ENCODE measurements around the gene RACK1. TPM values are rescaled to one million over a fixed set of nuclear protein-coding genes. Genes with fewer than 3 reads are reported as not detected.

The RACK1 gene
- total and polyA plus RNA-seq, 2 donors, result 2,408 to 2,993 TPM

- no peak for DNase-seq (ENCODE audit: extremely low spot score)
- 82% methylated on average over 16 of the region's 16 CpGs for WGBS
- Histone ChIP-seq H3K27ac (ENCODE audit: low read depth) (no peak overlapping the region), H3K36me3 (ENCODE audit: insufficient read depth) (no peaks in the 10 kb centered on the region), H3K4me3 (ENCODE audit: low read depth, low read length) (no peak overlapping the region), H3K4me1 (ENCODE audit: insufficient read depth) (no peaks in the 10 kb centered on the region)
Observed at GRCh38 chr5:181233088-181233800, 10.5 kb downstream of the RACK1 start.

DNA sequence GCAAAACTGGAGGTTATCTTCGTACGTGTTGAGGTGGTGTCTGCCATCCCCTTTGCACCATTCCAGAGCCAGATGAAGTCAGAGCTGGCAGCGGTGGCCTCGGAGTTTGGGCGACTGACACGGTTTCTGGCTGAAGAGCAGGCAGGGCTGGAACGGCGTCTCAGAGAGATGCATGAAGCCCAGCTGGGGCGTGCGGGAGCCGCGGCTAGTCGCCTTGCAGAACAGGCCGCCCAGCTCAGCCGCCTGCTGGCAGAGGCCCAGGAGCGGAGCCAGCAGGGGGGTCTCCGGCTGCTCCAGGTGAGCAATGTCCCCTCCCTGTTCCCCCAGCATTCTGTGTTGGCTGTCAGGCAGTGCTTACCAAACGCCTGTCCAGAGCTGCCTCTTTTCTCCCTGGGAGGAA is 11.1 kb downstream of the RACK1 start:
- Histone ChIP-seq H3K4me1 (ENCODE audit: insufficient read depth) (no peaks in the 10 kb centered on the region), H3K4me3 (ENCODE audit: low read depth, low read length) (no peak overlapping the region), H3K36me3 (ENCODE audit: insufficient read depth) (no peaks in the 10 kb centered on the region), H3K27ac (ENCODE audit: low read depth) (no peak overlapping the region)
- WGBS, result 82% methylated on average over 18 of the region's 18 CpGs
- DNase-seq (ENCODE audit: extremely low spot score), result no peak

DNA sequence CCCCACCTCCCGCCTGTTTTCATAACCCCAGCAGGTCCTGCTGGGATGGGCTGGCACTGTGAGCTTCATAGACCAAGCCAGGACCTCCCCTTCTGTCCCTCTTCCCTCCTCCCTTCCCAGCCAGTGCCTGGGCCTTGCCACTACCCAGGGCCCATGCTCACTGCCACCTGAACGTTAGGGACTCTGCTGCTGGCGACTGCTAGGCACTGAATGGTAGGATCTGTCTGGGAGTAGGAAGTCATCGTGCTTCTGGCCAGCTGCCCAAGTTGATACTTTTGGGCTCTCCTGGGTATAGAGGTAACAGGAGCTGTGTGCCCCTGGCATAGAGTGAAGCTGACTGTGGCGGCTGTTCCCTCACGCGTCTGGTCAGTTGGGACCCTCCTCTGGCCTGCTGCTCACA is 12.3 kb downstream of the RACK1 start:
- Histone ChIP-seq H3K36me3 (ENCODE audit: insufficient read depth) (no peaks in the 10 kb centered on the region), H3K4me1 (ENCODE audit: insufficient read depth) (no peaks in the 10 kb centered on the region), H3K27ac (ENCODE audit: low read depth) (no peak overlapping the region), H3K4me3 (ENCODE audit: low read depth, low read length) (no peak overlapping the region)
- no peak for DNase-seq (ENCODE audit: extremely low spot score)
- WGBS, result 92% methylated on average over 7 of the region's 7 CpGs

DNA sequence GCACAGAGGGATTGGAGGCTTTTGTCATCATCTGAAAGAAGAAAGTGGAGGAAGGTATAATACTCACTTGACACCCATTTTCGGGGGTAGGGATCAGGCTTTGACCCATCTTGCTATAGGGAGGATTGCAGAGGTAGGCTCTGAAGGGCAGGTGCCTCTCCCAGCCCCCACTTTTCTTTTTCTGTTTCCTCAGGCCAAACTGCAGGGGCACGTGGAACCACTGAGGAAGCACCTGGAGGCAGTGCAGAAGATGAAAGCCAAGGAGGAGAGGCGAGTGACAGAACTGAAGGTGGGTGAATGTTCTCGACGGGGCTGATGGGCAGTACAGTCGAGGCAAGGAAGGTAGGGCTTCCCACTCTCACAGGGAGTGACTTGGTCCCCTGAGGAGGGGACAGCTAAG is 13.2 kb downstream of the RACK1 start:
- Histone ChIP-seq H3K27ac (ENCODE audit: low read depth) (no peak overlapping the region), H3K4me3 (ENCODE audit: low read depth, low read length) (no peak overlapping the region), H3K4me1 (ENCODE audit: insufficient read depth) (no peaks in the 10 kb centered on the region), H3K36me3 (ENCODE audit: insufficient read depth) (no peaks in the 10 kb centered on the region)
- no peak for DNase-seq (ENCODE audit: extremely low spot score)
- WGBS, result 89% methylated on average over 6 of the region's 6 CpGs

DNA sequence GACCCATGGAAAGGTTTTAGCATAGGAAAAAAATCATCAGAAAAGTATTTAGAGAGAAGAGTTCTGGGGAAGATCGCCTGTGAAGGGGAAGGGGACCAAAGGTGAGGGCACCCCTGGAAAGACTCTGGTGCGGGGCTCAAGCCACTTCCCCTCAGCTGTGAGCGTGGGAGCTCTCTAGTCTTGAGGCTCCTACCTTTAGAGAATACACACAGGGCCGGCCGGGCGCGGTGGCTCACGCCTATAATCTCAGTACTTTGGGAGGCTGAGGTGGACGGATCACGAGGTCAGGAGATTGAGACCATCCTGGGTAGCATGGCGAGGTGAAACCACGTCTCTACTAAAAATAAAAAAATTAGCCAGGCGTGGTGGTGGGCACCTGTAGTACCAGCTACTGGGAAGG is 13.7 kb downstream of the RACK1 start:
- WGBS, result 95% methylated on average over 13 of the region's 13 CpGs
- Histone ChIP-seq H3K27ac (ENCODE audit: low read depth) (no peak overlapping the region), H3K4me1 (ENCODE audit: insufficient read depth) (no peaks in the 10 kb centered on the region), H3K4me3 (ENCODE audit: low read depth, low read length) (no peak overlapping the region), H3K36me3 (ENCODE audit: insufficient read depth) (no peaks in the 10 kb centered on the region)
- DNase-seq (ENCODE audit: extremely low spot score), result no peak

DNA sequence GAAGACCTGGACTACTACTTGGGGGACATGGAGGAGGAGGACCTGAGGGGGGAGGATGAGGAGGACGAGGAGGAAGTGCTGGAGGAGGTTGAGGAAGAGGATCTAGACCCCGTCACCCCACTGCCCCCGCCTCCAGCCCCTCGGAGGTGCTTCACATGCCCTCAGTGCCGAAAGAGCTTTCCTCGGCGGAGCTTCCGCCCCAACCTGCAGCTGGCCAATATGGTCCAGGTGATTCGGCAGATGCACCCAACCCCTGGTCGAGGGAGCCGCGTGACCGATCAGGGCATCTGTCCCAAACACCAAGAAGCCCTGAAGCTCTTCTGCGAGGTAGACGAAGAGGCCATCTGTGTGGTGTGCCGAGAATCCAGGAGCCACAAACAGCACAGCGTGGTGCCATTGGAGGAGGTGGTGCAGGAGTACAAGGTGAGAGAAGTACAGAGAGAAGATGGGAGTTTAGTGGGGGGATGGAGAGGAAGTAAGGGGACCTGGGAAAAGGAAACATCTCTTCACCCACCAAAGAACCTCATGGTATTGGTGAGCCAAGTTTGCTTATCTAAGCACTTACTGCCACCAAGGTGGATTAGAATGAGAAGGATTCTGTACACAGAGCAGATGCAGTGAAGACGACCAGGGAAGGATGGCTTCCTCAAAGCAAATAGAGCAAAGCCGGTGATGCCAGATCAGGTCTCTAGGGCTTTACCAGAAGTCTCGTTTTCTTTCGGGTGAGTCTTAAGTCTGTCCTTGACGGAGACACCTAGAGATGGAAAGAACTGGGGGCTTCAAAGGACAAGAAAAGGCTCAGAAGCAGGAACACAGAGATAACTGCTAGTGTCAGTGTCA is 19.1 kb downstream of the RACK1 start:
- Histone ChIP-seq H3K4me1 (ENCODE audit: insufficient read depth) (no peaks in the 10 kb centered on the region), H3K36me3 (ENCODE audit: insufficient read depth) (no peaks in the 10 kb centered on the region), H3K27ac (ENCODE audit: low read depth) (no peak overlapping the region), H3K4me3 (ENCODE audit: low read depth, low read length) (peak overlapping the region; percentile 60)
- no peak for DNase-seq (ENCODE audit: extremely low spot score)
- WGBS, result 69% methylated on average over 22 of the region's 22 CpGs

DNA sequence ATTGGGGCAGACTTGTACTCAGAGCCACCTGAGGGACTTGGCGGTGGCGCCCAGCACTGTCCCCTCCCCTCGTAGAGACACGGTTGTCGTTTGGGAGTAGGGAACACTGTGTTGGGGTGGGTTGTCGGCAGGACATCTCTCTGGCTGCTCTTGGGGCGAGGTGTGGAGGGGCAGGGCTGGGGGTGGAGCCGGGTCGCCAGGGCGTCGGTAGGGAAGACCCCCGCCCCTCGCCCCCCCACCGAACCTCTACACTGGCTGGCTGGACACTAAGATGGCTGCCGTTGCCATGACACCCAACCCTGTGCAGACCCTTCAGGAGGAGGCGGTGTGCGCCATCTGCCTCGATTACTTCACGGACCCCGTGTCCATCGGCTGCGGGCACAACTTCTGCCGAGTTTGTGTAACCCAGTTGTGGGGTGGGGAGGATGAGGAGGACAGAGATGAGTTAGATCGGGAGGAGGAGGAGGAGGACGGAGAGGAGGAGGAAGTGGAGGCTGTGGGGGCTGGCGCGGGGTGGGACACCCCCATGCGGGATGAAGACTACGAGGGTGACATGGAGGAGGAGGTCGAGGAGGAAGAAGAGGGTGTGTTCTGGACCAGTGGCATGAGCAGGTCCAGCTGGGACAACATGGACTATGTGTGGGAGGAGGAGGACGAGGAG is 19.8 kb downstream of the RACK1 start:
- H3K4me3 ChIP-seq (ENCODE audit: low read depth, low read length), result peak overlapping the region; percentile 60
- peak overlapping the region; percentile 81 for H3K27ac ChIP-seq (ENCODE audit: low read depth)
- DNase-seq (ENCODE audit: extremely low spot score), result no peak
- H3K4me1 ChIP-seq (ENCODE audit: insufficient read depth), result no peaks in the 10 kb centered on the region
- no peaks in the 10 kb centered on the region for H3K36me3 ChIP-seq (ENCODE audit: insufficient read depth)
- WGBS, result 1% methylated on average over 31 of the region's 31 CpGs

- Histone ChIP-seq H3K4me1 (ENCODE audit: insufficient read depth) (no peaks in the 10 kb centered on the region), H3K4me3 (ENCODE audit: low read depth, low read length) (peak within 1 kb of the TSS; percentile 60), H3K36me3 (ENCODE audit: insufficient read depth) (no peaks in the 10 kb centered on the region), H3K27ac (ENCODE audit: low read depth) (peak within 1 kb of the TSS; percentile 96)
- peak; percentile 96 for DNase-seq (ENCODE audit: extremely low spot score)
- under 1% methylated on average over 59 of the region's 59 CpGs for WGBS
Observed at GRCh38 chr5:181223058-181223728, 20.5 kb downstream of the RACK1 start, which contains the start of gene TRIM41. TSS of gene TRIM41 (plus strand) at chr5:181223281. CDS start at chr5:181224000, 719 bp downstream.

DNA sequence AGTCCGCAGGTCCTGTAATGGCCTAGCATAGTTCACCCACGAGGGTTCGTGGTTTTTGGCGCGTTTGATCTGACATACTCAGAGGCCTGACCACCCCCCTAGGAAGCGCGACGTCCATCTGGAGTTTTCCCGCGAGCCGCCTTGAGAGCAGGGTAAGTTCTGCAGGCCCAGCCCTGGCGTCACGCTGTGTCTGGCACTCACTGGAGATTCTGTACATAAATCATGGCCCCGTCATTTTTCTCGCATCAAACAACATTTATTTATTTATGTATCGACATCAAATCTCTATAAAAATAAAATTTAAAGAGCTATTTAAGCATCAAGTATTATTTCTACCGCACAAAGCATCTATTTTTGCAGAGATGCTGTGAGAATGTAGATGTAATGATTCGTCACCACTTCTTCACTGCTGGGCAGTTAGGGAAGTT is 21.1 kb downstream of the RACK1 start:
- DNase-seq (ENCODE audit: extremely low spot score), result no peak
- Histone ChIP-seq H3K4me3 (ENCODE audit: low read depth, low read length) (peak overlapping the region; percentile 60), H3K27ac (ENCODE audit: low read depth) (peak overlapping the region; percentile 96), H3K4me1 (ENCODE audit: insufficient read depth) (no peaks in the 10 kb centered on the region), H3K36me3 (ENCODE audit: insufficient read depth) (no peaks in the 10 kb centered on the region)
- WGBS, result under 1% methylated on average over 18 of the region's 18 CpGs

DNA sequence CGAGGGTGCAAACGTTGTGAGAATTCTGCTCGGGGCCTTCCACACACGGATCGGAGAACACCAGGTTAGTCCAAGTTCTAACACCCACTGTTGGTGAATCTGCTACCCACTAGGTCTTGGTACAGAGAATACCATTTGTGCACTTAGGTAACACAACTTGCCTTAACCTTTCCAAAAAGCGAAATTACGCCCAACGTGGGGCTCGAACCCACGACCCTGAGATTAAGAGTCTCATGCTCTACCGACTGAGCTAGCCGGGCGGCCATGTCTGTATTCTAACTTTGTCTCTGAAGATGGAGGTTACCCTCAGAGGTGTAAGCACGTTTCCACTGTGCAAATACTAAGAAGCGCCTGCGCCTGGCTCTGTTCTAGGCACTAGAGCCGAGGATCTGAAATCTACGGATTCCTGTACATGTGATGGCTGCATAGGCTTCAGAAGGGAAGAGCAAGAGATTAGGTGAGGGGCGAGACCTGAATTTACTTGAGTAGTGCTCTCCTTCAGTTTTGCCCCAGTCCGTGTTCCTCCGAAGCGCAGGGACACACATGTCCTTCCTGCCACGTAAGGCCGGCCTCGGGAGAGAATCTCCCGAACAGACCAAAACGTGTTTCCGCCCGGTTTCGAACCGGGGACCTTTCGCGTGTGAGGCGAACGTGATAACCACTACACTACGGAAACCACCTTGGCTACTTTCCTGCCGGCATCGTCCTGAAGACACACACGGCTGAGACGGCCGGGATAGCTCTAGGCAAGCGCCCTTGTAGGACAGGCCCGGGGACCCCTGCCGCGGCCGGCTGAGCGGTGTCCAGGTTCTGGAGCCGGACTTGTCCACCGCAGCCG is 21.7 kb downstream of the RACK1 start:
- WGBS, result 4% methylated on average over 50 of the region's 50 CpGs
- Histone ChIP-seq H3K36me3 (ENCODE audit: insufficient read depth) (no peaks in the 10 kb centered on the region), H3K4me1 (ENCODE audit: insufficient read depth) (no peaks in the 10 kb centered on the region), H3K27ac (ENCODE audit: low read depth) (peak overlapping the region; percentile 96), H3K4me3 (ENCODE audit: low read depth, low read length) (peak overlapping the region; percentile 60)
- peak; percentile 88 for DNase-seq (ENCODE audit: extremely low spot score)

DNA sequence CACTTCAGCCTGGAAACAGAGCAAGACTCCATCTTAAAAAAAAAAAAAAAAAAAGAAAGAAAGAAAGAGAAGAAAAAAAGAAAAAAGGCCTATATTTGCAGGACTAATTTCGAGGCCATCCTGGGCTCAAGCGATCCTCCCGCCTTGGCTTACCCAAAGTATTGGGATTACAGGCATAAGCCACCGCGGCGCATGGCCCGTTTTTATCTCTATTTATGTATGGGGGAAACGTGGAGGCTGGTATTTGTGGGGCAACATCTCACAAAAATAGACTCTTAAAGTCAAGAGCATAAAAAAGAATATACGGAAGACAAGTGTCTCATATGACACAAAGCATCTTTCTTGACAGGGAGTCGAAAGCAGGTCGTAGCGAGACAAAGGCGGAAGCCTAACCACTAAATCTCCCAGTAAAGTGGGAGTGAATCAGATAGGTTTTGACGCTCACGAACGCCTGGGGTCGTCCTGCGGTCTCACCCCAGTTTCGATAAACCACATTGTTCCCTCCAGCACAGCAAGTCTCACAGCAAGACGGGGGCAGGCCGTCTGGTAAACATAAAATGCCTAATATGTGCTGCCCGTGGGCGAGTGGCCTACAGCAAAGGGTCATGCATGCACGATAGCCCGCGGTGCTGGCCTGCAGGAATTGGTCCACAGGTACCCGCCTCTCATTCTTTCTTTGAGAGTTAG is 22.5 kb downstream of the RACK1 start:
- DNase-seq (ENCODE audit: extremely low spot score), result no peak
- no peak overlapping the region for H3K4me3 ChIP-seq (ENCODE audit: low read depth, low read length)
- no peaks in the 10 kb centered on the region for H3K4me1 ChIP-seq (ENCODE audit: insufficient read depth)
- no peaks in the 10 kb centered on the region for H3K36me3 ChIP-seq (ENCODE audit: insufficient read depth)
- WGBS, result 49% methylated on average over 27 of the region's 27 CpGs
- no peak overlapping the region for H3K27ac ChIP-seq (ENCODE audit: low read depth)

DNA sequence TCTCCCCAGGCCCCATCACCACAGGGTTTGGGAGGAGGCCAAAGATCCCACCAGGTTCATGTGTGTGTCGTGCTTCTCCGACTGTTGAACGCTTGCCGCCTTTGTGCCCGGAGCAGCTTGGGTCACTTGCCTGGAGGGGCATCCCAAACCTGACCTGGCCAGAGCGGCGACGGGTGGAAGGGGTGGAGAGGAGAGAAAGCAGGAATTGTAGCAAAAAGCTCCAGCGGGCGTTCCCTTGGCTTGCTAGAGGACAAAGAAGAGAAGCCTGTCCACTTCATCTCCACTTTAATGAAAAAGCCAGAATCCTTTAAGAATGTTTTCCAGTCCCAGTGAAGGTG is 23.6 kb downstream of the RACK1 start:
- WGBS, result 87% methylated on average over 10 of the region's 10 CpGs
- Histone ChIP-seq H3K36me3 (ENCODE audit: insufficient read depth) (no peaks in the 10 kb centered on the region), H3K27ac (ENCODE audit: low read depth) (no peak overlapping the region), H3K4me3 (ENCODE audit: low read depth, low read length) (no peak overlapping the region), H3K4me1 (ENCODE audit: insufficient read depth) (no peaks in the 10 kb centered on the region)
- no peak for DNase-seq (ENCODE audit: extremely low spot score)
